Prostate gland (tissue), 2 donors: ENCODE results near the gene DNASE1.

Source experiments
- POLR2AphosphoS5 ChIP-seq: sonication (generic); formaldehyde crosslinking; IDR thresholded peaks from one replicate; pipeline ENCODE4 v1.6.1; 2017; ENCODE audit warnings: antibody characterized with exemption
- TF ChIP-seq, protein P1 (sequence below), 4 experiments: fragments of 200-600 bp in 2 of 4; fragments of 450-650 bp in 2 of 4; sonication (generic) in 2 of 4; IDR thresholded peaks; 1 replicate in 3 of 4; 2 replicates in 1 of 4; pipeline ENCODE4 v1.5.1; 2016 to 2019; ENCODE audit warnings: antibody characterized with exemption in 4 of 4, mild to moderate bottlenecking in 2 of 4, moderate library complexity in 2 of 4

GRCh38 chr16:3640632-3641501 lies 13.6 kb upstream of the DNASE1 start:
- TF ChIP-seq, protein P1, sequence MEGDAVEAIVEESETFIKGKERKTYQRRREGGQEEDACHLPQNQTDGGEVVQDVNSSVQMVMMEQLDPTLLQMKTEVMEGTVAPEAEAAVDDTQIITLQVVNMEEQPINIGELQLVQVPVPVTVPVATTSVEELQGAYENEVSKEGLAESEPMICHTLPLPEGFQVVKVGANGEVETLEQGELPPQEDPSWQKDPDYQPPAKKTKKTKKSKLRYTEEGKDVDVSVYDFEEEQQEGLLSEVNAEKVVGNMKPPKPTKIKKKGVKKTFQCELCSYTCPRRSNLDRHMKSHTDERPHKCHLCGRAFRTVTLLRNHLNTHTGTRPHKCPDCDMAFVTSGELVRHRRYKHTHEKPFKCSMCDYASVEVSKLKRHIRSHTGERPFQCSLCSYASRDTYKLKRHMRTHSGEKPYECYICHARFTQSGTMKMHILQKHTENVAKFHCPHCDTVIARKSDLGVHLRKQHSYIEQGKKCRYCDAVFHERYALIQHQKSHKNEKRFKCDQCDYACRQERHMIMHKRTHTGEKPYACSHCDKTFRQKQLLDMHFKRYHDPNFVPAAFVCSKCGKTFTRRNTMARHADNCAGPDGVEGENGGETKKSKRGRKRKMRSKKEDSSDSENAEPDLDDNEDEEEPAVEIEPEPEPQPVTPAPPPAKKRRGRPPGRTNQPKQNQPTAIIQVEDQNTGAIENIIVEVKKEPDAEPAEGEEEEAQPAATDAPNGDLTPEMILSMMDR (IDR thresholded peaks at IDR 0.05) = no peak
- TF ChIP-seq POLR2AphosphoS5 = no peak
